ENCODE results near the gene TIPARP. TPM values are rescaled to one million over a fixed set of nuclear protein-coding genes. Genes with fewer than 3 reads are reported as not detected.
A peak's percentile ranks its signal among the peaks of the same experiment; 100 is the strongest.

Gene TIPARP
- total and polyA plus RNA-seq, 2 of the 13 experiments (the other 11 are each of a cell fraction or from before 2014, with no cell fraction given), result 7.3 to 19.7 TPM

DNA sequence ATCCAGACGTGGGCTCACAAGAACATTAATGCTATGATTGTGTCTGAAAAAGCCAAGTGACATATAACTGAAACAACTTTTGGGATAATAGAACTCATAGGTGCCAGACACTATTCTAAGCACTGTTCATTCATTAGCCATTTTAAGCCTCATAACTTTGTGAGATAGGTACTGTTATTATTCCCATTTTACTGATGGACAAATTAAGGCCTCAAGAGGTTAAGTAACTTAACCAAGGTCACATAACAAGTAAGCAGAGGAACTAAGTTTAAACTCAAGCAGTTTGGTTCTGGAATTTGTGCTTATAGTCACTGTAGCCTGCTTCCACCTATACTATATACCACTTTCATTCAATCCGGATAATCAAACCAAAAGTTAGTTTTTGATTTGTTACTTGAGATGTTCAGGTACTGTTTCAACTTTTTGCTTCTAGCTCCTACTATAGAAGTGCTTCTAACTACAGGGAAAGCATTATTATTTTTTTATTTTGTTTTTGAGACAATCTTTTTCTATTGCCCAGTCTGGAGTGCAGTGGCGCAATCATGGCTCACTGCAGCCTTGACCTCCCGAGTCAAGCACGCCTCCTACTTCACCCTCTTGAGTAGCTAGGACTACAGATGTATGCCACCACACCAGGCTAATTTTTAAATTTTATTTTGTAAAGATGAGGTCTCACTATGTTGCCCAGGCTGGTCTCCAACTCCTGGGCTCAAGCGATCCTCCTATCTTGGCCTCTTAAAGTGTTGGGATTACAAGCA, 41.9 kb downstream of the TIPARP start:
- Histone ChIP-seq H3K9me3 (ENCODE audit: low read length) (no peaks in the 10 kb centered on the region), H2AFZ (ENCODE audit: low read length) (no peak overlapping the region), H3K4me1 (ENCODE audit: insufficient read depth, low read length) (no peaks in the 10 kb centered on the region), H3K4me3 (replicated peaks in 1 of 3; ENCODE audit: insufficient read depth in 1 of 3, low read depth in 2 of 3, low read length in 3 of 3) (no peak overlapping the region), H3K36me3 (replicated peaks in 1 of 2; ENCODE audit: control insufficient read depth in 1 of 2, insufficient read depth in 2 of 2, low read length in 2 of 2) (no peaks in the 10 kb centered on the region), H4K20me1 (ENCODE audit: insufficient read depth, low read length) (no peaks in the 10 kb centered on the region), H3K27me3 (ENCODE audit: control insufficient read depth in 1 of 2, insufficient read depth in 2 of 2, low read length in 2 of 2) (no peaks in the 10 kb centered on the region), H3K9ac (ENCODE audit: insufficient read depth, low read depth, low read length) (no peak overlapping the region), H3K27ac (ENCODE audit: extremely low read length, insufficient read depth, low read length) (no peak overlapping the region), H3K79me2 (ENCODE audit: insufficient read depth, low read length) (no peaks in the 10 kb centered on the region), H3K4me2 (ENCODE audit: low read depth, low read length) (no peak overlapping the region)
- ATAC-seq, result no peak
- ChIA-PET POLR2A (no interaction called here), CTCF (ENCODE audit: low intra/inter-chr PET ratio, low total read pairs) (no interaction called here)
- 77% methylated on average over 6 of the region's 6 CpGs for WGBS (ENCODE audit: low lambda C conversion rate)
- DNase-seq (ENCODE audit: low spot score), result no peak
- intact Hi-C loops (cut with micrococcal nuclease; ENCODE audit: unreplicated experiment) (no loop called here), in situ Hi-C loops (cut with HindIII; ENCODE audit: extremely low pct_ligation_motif_present, low pct_unique_long_range_greater_than_20kb) (no loop called here)
- TF ChIP-seq NR2F6 (IDR thresholded peaks at IDR 0.05) (no peak), NR2F6 (CRISPR knock-in tag; IDR thresholded peaks at IDR 0.05) (no peak), ZNF629 (CRISPR knock-in tag; conservative IDR thresholded peaks at IDR 0.05) (peak; percentile 55), NR1H2 (CRISPR knock-in tag; IDR thresholded peaks at IDR 0.05; ENCODE audit: borderline replicate concordance, low read depth) (no peak)
- no peak for FAIRE-seq
- BruUV-seq (replicated peaks), result no TSS peak

DNA sequence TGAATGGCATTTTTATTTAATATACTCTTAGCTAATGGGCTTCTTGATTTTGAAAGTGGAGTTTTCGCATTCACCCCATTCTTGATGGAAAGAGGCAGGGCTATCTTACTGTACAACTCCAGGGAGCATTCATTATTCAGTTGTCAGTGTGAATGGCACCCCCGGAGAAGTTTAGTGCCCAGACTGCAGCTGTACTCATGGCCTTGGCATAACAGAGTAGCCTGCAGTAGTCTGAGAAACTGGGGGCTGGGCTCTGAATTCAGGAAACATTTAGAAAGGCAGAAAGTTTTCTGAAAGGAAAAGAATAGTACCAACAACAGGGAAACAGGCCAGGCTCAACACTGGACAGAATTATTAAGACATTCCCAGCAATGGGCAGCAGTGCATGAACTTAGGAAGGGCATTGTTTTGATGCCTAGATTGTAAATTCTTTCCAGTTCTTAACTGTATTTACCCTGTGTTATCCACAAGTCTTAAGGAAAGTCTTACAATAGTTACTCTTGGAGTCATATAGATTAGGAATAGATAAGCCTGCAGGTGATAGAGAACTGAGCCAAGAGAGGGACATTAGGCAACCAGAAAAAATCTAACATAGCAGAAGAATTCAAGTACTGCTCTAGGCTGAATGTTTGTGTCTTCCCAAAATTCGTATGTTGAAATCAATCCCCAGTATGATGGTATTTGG, 44.4 kb downstream of the TIPARP start:
- no peak overlapping the region for H2AFZ ChIP-seq (ENCODE audit: low read length)
- in situ Hi-C loops (cut with HindIII; ENCODE audit: extremely low pct_ligation_motif_present, low pct_unique_long_range_greater_than_20kb) (no loop called here), intact Hi-C loops (cut with micrococcal nuclease; ENCODE audit: unreplicated experiment) (no loop called here)
- DNase-seq (ENCODE audit: low spot score) (no peak), ATAC-seq (no peak), FAIRE-seq (no peak)
- WGBS (ENCODE audit: low lambda C conversion rate), result 71% methylated on average over 3 of the region's 3 CpGs
- no peak overlapping the region for H3K9ac ChIP-seq (ENCODE audit: insufficient read depth, low read depth, low read length)
- no peaks in the 10 kb centered on the region for H3K9me3 ChIP-seq (ENCODE audit: low read length)
- no peaks in the 10 kb centered on the region for H4K20me1 ChIP-seq (ENCODE audit: insufficient read depth, low read length)
- ChIA-PET CTCF (ENCODE audit: low intra/inter-chr PET ratio, low total read pairs) (no interaction called here), POLR2A (no interaction called here)
- no peaks in the 10 kb centered on the region for H3K36me3 ChIP-seq (replicated peaks in 1 of 2; ENCODE audit: control insufficient read depth in 1 of 2, insufficient read depth in 2 of 2, low read length in 2 of 2)
- BruUV-seq (replicated peaks), result no TSS peak
- H3K79me2 ChIP-seq (ENCODE audit: insufficient read depth, low read length), result no peaks in the 10 kb centered on the region
- H3K27me3 ChIP-seq (ENCODE audit: control insufficient read depth in 1 of 2, insufficient read depth in 2 of 2, low read length in 2 of 2), result no peaks in the 10 kb centered on the region
- H3K27ac ChIP-seq (ENCODE audit: extremely low read length, insufficient read depth, low read length), result no peak overlapping the region
- no peaks in the 10 kb centered on the region for H3K4me1 ChIP-seq (ENCODE audit: insufficient read depth, low read length)
- H3K4me2 ChIP-seq (ENCODE audit: low read depth, low read length), result no peak overlapping the region
- no peak overlapping the region for H3K4me3 ChIP-seq (replicated peaks in 1 of 3; ENCODE audit: insufficient read depth in 1 of 3, low read depth in 2 of 3, low read length in 3 of 3)
- TF ChIP-seq ZNF230 (CRISPR knock-in tag; IDR thresholded peaks at IDR 0.05) (no peak), CEBPG (CRISPR knock-in tag; IDR thresholded peaks at IDR 0.05) (no peak), HOXA3 (CRISPR knock-in tag; IDR thresholded peaks at IDR 0.05) (no peak), ZNF850 (CRISPR knock-in tag; conservative IDR thresholded peaks at IDR 0.05) (no peak), XRCC5 (optimal IDR thresholded peaks at IDR 0.05; ENCODE audit: low read length) (no peak), GZF1 (CRISPR knock-in tag; IDR thresholded peaks at IDR 0.05) (no peak), POGZ (CRISPR knock-in tag; IDR thresholded peaks at IDR 0.05) (no peak), ZNF615 (CRISPR knock-in tag; IDR thresholded peaks at IDR 0.05; ENCODE audit: borderline replicate concordance) (no peak), CHCHD3 (CRISPR knock-in tag; IDR thresholded peaks at IDR 0.05) (no peak)
- TF ChIP-seq, protein P1, sequence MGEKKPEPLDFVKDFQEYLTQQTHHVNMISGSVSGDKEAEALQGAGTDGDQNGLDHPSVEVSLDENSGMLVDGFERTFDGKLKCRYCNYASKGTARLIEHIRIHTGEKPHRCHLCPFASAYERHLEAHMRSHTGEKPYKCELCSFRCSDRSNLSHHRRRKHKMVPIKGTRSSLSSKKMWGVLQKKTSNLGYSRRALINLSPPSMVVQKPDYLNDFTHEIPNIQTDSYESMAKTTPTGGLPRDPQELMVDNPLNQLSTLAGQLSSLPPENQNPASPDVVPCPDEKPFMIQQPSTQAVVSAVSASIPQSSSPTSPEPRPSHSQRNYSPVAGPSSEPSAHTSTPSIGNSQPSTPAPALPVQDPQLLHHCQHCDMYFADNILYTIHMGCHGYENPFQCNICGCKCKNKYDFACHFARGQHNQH (CRISPR knock-in tag; IDR thresholded peaks at IDR 0.05), result no peak
- TF ChIP-seq, protein P2, sequence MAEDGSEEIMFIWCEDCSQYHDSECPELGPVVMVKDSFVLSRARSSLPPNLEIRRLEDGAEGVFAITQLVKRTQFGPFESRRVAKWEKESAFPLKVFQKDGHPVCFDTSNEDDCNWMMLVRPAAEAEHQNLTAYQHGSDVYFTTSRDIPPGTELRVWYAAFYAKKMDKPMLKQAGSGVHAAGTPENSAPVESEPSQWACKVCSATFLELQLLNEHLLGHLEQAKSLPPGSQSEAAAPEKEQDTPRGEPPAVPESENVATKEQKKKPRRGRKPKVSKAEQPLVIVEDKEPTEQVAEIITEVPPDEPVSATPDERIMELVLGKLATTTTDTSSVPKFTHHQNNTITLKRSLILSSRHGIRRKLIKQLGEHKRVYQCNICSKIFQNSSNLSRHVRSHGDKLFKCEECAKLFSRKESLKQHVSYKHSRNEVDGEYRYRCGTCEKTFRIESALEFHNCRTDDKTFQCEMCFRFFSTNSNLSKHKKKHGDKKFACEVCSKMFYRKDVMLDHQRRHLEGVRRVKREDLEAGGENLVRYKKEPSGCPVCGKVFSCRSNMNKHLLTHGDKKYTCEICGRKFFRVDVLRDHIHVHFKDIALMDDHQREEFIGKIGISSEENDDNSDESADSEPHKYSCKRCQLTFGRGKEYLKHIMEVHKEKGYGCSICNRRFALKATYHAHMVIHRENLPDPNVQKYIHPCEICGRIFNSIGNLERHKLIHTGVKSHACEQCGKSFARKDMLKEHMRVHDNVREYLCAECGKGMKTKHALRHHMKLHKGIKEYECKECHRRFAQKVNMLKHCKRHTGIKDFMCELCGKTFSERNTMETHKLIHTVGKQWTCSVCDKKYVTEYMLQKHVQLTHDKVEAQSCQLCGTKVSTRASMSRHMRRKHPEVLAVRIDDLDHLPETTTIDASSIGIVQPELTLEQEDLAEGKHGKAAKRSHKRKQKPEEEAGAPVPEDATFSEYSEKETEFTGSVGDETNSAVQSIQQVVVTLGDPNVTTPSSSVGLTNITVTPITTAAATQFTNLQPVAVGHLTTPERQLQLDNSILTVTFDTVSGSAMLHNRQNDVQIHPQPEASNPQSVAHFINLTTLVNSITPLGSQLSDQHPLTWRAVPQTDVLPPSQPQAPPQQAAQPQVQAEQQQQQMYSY (CRISPR knock-in tag; IDR thresholded peaks at IDR 0.05), result no peak
